ENCODE results near the gene CCDC80.
A peak's percentile ranks its signal among the peaks of the same experiment; 100 is the strongest.

The CCDC80 gene

DNA sequence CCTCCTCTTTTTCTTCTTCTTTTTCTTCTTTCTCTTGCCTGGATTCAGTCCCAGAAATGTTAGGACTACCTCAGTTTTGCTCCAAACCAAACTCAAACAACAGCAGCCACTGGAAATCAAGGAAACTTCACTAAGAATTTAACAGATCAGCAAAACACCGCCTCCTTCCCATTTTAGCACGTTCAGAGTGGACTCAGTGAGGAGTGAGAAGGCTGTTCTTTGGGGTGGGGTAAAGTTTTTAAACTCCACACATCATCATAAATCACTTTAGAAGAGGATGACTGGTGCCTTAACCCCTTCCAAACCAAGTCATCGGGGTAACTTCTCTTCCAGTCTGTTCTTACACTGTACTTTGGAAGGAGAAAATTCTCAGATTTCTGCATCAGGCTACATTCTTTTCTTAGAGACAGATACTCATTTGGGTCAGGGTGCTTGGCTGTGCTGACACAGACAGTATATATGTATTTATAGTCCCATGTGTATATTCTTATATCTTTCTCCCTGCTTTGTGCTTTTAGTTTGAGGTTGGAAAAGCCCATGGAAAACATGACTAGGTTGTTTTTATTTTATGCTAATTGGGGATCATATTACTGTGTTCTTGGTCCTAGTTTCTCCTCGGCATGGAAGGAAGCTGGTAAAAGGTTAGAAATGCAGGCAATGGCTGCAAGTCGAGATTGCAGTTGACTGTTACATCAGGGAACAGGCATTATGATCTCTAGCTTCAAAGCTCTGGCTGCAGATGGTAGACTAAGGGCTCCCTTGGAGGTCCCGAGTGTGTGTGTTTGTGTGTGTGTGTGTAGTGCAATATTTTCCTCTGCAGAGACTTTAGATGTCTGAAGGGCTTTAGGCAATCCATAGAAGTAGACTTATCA lies at the start of gene CCDC80:
TSS of gene CCDC80 (minus strand) at position 214 of the 872 bp plus-strand sequence. CDS start 1,238 bp downstream, outside the sequence.
- DNase-seq (ENCODE audit: low spot score): no peak
- H3K4me3 Mint-ChIP-seq: no peak within 1 kb of the TSS
- peaks cover 18% of the 10 kb centered on the region for H3K4me1 Mint-ChIP-seq (ENCODE audit: low read depth)
- H3K9me3 Mint-ChIP-seq: no peaks in the 10 kb centered on the region
- H3K27ac Mint-ChIP-seq: no peak within 1 kb of the TSS
- no peaks in the 10 kb centered on the region for H3K36me3 Mint-ChIP-seq (ENCODE audit: low read depth)
- H3K27me3 Mint-ChIP-seq (ENCODE audit: low read depth): peaks cover 4% of the 10 kb centered on the region

- H3K9me3 Mint-ChIP-seq: no peaks in the 10 kb centered on the region
- DNase-seq (ENCODE audit: low spot score): no peak
- no peak overlapping the region for H3K27ac Mint-ChIP-seq
- H3K27me3 Mint-ChIP-seq (ENCODE audit: low read depth): peaks cover 28% of the 10 kb centered on the region
- H3K4me1 Mint-ChIP-seq (ENCODE audit: low read depth): peaks cover 14% of the 10 kb centered on the region
- H3K36me3 Mint-ChIP-seq (ENCODE audit: low read depth): no peaks in the 10 kb centered on the region
- H3K4me3 Mint-ChIP-seq: no peak overlapping the region
Measured at GRCh38 chr3:112689989-112690388, 49.0 kb upstream of the CCDC80 start.

- Mint-ChIP-seq H3K9me3 (no peaks in the 10 kb centered on the region), H3K27me3 (ENCODE audit: low read depth) (peaks cover 33% of the 10 kb centered on the region), H3K4me1 (ENCODE audit: low read depth) (peaks cover 14% of the 10 kb centered on the region), H3K27ac (no peak overlapping the region), H3K36me3 (ENCODE audit: low read depth) (no peaks in the 10 kb centered on the region), H3K4me3 (no peak overlapping the region)
- DNase-seq (ENCODE audit: low spot score): no peak
Measured at GRCh38 chr3:112689385-112689784, 48.4 kb upstream of the CCDC80 start.

GRCh38 chr3:112688819-112689218 lies 47.9 kb upstream of the CCDC80 start:
- DNase-seq (ENCODE audit: low spot score): no peak
- H3K9me3 Mint-ChIP-seq: no peaks in the 10 kb centered on the region
- peaks cover 14% of the 10 kb centered on the region for H3K4me1 Mint-ChIP-seq (ENCODE audit: low read depth)
- peak overlapping the region; percentile 45 for H3K27ac Mint-ChIP-seq
- no peak overlapping the region for H3K4me3 Mint-ChIP-seq
- peaks cover 39% of the 10 kb centered on the region for H3K27me3 Mint-ChIP-seq (ENCODE audit: low read depth)
- H3K36me3 Mint-ChIP-seq (ENCODE audit: low read depth): no peaks in the 10 kb centered on the region

- H3K36me3 Mint-ChIP-seq (ENCODE audit: low read depth): no peaks in the 10 kb centered on the region
- peaks cover 39% of the 10 kb centered on the region for H3K27me3 Mint-ChIP-seq (ENCODE audit: low read depth)
- H3K4me3 Mint-ChIP-seq: no peak overlapping the region
- peak overlapping the region; percentile 45 for H3K27ac Mint-ChIP-seq
- no peak for DNase-seq (ENCODE audit: low spot score)
- peaks cover 14% of the 10 kb centered on the region for H3K4me1 Mint-ChIP-seq (ENCODE audit: low read depth)
- no peaks in the 10 kb centered on the region for H3K9me3 Mint-ChIP-seq
Measured at GRCh38 chr3:112688085-112688769, 47.3 kb upstream of the CCDC80 start.

GRCh38 chr3:112687616-112688015 lies 46.7 kb upstream of the CCDC80 start:
- Mint-ChIP-seq H3K4me3 (no peak overlapping the region), H3K4me1 (ENCODE audit: low read depth) (peaks cover 14% of the 10 kb centered on the region)
- DNase-seq (ENCODE audit: low spot score): no peak

DNA sequence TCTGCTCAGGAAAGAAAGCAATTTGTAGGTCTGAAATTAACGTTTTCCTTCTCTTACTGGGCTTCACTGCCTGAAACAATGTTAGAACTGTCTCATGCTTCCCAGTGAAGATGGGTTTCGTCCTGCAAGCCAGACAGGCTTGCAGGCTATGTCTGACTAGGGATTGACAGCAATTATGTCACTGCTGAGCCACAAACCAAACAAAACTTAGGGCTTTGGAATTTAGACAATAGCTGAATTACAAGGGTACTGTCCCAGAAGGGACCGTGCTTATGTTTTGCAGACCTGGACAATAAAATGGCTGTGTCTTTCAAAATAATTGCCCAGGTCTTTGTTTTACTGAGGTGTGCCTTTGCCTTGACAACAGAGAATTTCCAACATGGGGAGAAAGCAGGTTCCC lies 46.3 kb upstream of the CCDC80 start:
- peaks cover 39% of the 10 kb centered on the region for H3K27me3 Mint-ChIP-seq (ENCODE audit: low read depth)
- no peak for DNase-seq (ENCODE audit: low spot score)

More at GRCh38 chr3:112687616-112688015, 46.7 kb upstream of the CCDC80 start:
- no peaks in the 10 kb centered on the region for H3K36me3 Mint-ChIP-seq (ENCODE audit: low read depth)
- no peak overlapping the region for H3K27ac Mint-ChIP-seq
- H3K9me3 Mint-ChIP-seq: no peaks in the 10 kb centered on the region
- peaks cover 39% of the 10 kb centered on the region for H3K27me3 Mint-ChIP-seq (ENCODE audit: low read depth)

GRCh38 chr3:112685956-112686799 lies 45.2 kb upstream of the CCDC80 start:
- peaks cover 21% of the 10 kb centered on the region for H3K4me1 Mint-ChIP-seq (ENCODE audit: low read depth)
- H3K27ac Mint-ChIP-seq: no peak overlapping the region
- H3K4me3 Mint-ChIP-seq: no peak overlapping the region
- H3K27me3 Mint-ChIP-seq (ENCODE audit: low read depth): peaks cover 36% of the 10 kb centered on the region
- no peaks in the 10 kb centered on the region for H3K9me3 Mint-ChIP-seq
- H3K36me3 Mint-ChIP-seq (ENCODE audit: low read depth): no peaks in the 10 kb centered on the region
- DNase-seq (ENCODE audit: low spot score): no peak

More for the DNA sequence above, 46.3 kb upstream of the CCDC80 start:
- H3K36me3 Mint-ChIP-seq (ENCODE audit: low read depth): no peaks in the 10 kb centered on the region
- H3K4me1 Mint-ChIP-seq (ENCODE audit: low read depth): peaks cover 14% of the 10 kb centered on the region
- H3K4me3 Mint-ChIP-seq: no peak overlapping the region
- H3K9me3 Mint-ChIP-seq: no peaks in the 10 kb centered on the region
- no peak overlapping the region for H3K27ac Mint-ChIP-seq

DNA sequence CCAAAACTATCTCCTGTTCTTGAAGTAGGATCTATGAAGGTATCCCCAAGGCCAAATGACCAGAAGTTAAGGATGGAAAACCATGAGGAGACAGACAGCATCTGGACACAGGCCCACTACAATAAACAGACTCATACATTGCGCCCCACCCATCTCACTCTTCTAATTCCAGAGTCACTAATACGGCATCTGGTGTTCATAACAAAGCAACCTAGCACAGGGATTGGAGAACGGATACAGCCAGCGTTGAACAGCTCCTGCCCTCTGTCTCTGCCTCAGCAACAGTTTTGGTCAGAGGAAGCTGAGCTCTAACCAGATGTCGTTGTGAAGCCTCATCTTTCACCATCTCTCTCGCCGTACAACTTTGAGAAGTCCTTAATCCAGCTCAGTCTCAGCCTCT lies 44.5 kb upstream of the CCDC80 start:
- no peaks in the 10 kb centered on the region for H3K36me3 Mint-ChIP-seq (ENCODE audit: low read depth)
- H3K9me3 Mint-ChIP-seq: no peaks in the 10 kb centered on the region
- peaks cover 21% of the 10 kb centered on the region for H3K4me1 Mint-ChIP-seq (ENCODE audit: low read depth)
- peaks cover 33% of the 10 kb centered on the region for H3K27me3 Mint-ChIP-seq (ENCODE audit: low read depth)
- no peak overlapping the region for H3K27ac Mint-ChIP-seq
- DNase-seq (ENCODE audit: low spot score): no peak
- H3K4me3 Mint-ChIP-seq: no peak overlapping the region

GRCh38 chr3:112682361-112682760 lies 41.4 kb upstream of the CCDC80 start:
- peaks cover 12% of the 10 kb centered on the region for H3K36me3 Mint-ChIP-seq (ENCODE audit: low read depth)
- H3K4me1 Mint-ChIP-seq (ENCODE audit: low read depth): peaks cover 24% of the 10 kb centered on the region
- peaks cover 29% of the 10 kb centered on the region for H3K27me3 Mint-ChIP-seq (ENCODE audit: low read depth)
- no peak overlapping the region for H3K4me3 Mint-ChIP-seq
- H3K27ac Mint-ChIP-seq: no peak overlapping the region
- DNase-seq (ENCODE audit: low spot score): no peak
- peaks cover 4% of the 10 kb centered on the region for H3K9me3 Mint-ChIP-seq

DNA sequence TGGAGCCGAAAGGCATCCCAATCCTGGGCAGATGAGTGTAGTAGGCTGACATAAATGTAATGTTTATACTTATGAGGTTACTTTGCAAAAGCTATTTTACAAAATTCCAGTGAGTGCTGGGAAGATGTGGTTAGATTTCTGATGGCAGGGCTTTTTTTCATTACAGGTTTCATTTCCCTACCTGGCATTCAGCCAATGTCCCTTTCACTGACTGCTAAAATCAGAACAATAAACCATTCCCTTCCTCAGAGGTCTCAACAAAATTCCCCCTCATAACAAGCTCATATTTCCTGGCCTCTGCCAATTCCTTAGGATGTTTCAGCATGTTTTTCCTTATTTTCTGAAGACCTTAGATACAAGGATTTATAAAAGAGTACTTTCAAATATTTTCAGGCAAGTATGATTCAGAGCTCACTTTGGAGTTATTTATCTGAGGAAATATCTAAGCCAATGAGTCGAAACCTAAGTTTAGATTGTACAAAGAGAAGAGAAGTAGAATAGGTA lies 40.9 kb upstream of the CCDC80 start:
- Mint-ChIP-seq H3K36me3 (ENCODE audit: low read depth) (peaks cover 12% of the 10 kb centered on the region), H3K4me3 (no peak overlapping the region), H3K4me1 (ENCODE audit: low read depth) (peaks cover 27% of the 10 kb centered on the region), H3K9me3 (peaks cover 4% of the 10 kb centered on the region), H3K27me3 (ENCODE audit: low read depth) (peaks cover 24% of the 10 kb centered on the region), H3K27ac (no peak overlapping the region)
- no peak for DNase-seq (ENCODE audit: low spot score)

DNA sequence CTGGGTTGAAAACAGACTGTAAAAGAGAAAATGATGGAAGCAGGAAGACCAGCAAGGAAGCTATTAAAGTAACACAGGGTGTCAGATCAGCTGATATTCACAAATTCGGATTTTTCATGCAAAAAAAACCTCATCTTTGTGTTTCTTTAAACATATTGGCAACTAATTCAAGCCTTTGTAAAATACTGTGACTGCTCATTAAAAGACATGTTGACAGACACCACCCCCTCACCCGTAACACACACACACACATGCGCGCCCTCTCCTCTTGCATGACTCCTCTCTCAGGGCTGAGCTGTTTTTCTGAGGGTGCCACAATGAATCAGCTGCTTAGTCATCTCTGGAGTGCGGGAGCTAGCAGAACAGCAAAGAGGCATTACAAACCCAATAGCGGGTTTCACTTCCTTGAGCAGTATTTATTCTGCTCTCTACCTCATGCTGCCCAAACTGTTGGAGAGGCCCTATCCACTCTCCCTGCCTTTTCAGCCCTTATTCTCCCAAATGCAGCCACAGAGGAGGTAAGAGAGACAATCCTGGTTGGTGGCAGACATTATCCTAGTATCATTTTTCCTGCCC lies 35.8 kb upstream of the CCDC80 start:
- peaks cover 4% of the 10 kb centered on the region for H3K9me3 Mint-ChIP-seq
- DNase-seq (ENCODE audit: low spot score): peak; percentile 94
- H3K27ac Mint-ChIP-seq: peak overlapping the region; percentile 94
- peaks cover 4% of the 10 kb centered on the region for H3K27me3 Mint-ChIP-seq (ENCODE audit: low read depth)
- peaks cover 72% of the 10 kb centered on the region for H3K4me1 Mint-ChIP-seq (ENCODE audit: low read depth)
- peak overlapping the region; percentile 63 for H3K4me3 Mint-ChIP-seq
- peaks cover 21% of the 10 kb centered on the region for H3K36me3 Mint-ChIP-seq (ENCODE audit: low read depth)

GRCh38 chr3:112675943-112676535 lies 35.1 kb upstream of the CCDC80 start:
- H3K27me3 Mint-ChIP-seq (ENCODE audit: low read depth): peaks cover 4% of the 10 kb centered on the region
- peaks cover 21% of the 10 kb centered on the region for H3K36me3 Mint-ChIP-seq (ENCODE audit: low read depth)
- H3K4me1 Mint-ChIP-seq (ENCODE audit: low read depth): peaks cover 75% of the 10 kb centered on the region
- no peak for DNase-seq (ENCODE audit: low spot score)
- peak overlapping the region; percentile 94 for H3K27ac Mint-ChIP-seq
- H3K4me3 Mint-ChIP-seq: peak overlapping the region; percentile 63
- H3K9me3 Mint-ChIP-seq: peaks cover 4% of the 10 kb centered on the region

Measured in T-helper 2 cell treated with Interferon-gamma antibody and Interleukin-4, amounts not matched to agents 5 μg/mL and 100 μg/mL, for 36 hours (primary cell).